Hypothalamus (tissue), 51 donors: ENCODE data around the gene NHSL1.

Experiments used
- DNase-seq, 51 donors: peaks; one replicate each; lab custom pipeline; 2025; lab: John Stamatoyannopoulos, UW

NHSL1 gene

DNA sequence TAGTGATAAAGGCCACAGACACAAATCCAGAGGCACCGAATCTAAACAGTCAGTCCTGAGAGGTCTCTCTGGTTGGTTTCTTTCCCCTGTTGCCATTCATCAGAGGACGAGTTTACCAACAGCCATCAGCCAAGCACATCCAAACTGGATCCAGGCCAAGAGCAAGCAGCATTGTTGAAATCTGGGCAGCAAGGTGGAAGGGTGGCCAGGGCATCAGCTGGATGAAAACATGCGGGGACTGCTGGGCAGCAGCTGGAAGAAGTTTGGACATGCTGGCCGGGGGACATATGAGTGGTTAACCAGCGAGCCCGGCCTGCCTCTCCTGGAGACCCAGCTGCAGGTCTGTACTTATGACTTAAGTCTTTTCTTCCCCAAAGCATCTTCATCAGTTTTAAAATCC, 121.5 kb downstream of the NHSL1 start, which contains the start of gene SMIM28:
Gene SMIM28, plus strand, starts transcription at position 62 of the 400 bp plus-strand sequence. Its CDS starts 168 bp downstream, at position 230.
- DNase-seq, result no peak

DNA sequence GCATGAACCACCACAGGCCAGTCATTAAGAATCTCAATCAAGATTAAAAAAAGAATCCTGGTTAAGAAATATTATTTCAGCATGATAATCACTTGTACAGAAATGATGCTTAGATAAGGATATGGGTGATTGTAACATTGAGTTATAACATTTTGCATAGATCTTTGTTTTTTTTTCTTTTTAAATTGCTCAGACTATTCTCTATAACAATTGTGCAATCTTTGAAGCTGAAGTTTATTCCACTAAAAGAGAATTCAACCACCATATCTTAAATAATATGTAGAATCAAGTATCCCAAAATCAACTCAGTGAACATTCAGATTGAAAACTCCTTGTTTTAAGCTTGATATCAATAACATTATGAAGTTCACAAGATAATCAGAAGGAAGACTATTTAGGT, 122.3 kb downstream of the NHSL1 start:
- DNase-seq, result no peak

DNA sequence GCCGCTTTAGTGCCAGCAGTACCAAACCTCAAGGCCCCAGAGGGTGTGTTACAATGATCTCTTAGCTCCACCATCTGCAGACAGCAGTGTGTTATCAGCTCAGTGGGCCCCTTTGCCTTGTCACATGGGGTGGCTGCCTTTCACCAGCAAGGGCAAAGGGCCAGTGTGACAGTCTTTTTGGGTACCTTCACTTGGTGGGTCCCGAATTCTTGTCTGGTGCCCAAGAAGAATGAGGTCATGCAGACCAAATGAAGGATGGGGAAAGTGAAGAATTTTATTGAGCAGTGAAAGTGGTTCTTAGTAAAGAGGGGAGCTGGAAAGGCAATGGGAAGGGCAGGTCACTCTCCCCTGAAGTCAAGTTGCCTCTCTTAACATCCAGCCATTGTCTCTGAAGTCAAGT, 124.5 kb downstream of the NHSL1 start:
- no peak for DNase-seq

DNA sequence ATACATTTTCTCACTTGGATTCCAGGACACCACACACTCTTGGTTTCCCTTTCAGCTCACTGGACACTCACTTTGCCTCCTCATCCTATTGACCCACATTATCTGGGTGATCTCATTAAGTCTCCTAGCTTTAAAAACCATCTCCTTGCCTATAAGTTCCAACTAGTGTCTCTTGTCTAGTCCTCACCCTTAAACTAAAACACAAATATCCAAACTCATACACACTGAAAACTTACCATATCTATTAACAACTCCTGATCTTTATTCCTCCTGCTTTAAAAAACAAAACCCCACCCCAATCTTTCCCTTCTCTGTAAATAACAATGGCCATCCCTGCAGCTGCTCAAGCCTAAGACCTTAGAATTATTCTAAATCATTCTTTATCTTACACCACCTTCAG, 125.1 kb downstream of the NHSL1 start:
- DNase-seq, result no peak

DNA sequence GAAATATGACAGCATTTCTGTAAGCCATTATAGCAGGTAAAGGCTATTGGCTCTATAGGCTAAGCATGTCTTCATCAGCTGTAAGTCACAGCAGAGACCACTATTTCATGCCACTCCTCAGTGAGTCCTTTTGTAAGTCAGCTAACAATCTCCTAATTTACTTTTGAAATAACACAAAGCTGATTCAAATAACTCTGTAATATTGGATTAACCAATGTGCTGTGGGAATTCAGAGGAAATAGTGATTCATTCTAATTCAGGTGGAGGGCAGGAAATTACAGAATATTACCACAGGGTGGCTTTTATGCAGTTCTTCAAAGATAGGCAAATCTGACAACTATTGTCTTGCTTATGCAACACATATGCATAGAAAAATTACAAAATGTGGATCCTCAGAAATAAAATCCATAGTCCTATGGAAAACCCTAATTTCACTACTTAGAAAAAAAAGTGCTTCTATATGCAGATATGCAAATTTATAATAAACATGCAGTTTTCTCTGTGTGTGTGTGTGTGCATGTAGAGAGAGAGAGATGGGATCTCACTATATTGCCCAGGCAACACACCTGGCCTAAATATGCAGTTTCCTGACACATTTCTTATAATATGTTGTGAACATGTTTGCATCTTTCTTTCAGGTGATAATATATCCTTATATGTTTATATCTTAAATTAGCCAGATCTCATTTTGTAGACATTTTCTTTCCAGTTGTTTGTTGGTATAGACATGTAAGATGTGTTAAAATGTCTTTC, 126.4 kb downstream of the NHSL1 start:
- DNase-seq, result no peak
